ENCODE results near the gene CSF3R. TPM values are rescaled to one million over a fixed set of nuclear protein-coding genes. Genes with fewer than 3 reads are reported as not detected.

The CSF3R gene
- total and polyA plus RNA-seq, 2 of the 4 experiments (the other 2 are of a cell fraction): not detected

- no peak overlapping the region for H2BK15ac ChIP-seq (ENCODE audit: low read depth, low read length)
- H4K8ac ChIP-seq (ENCODE audit: low read depth in 2 of 2, low read length in 2 of 2): no peak overlapping the region
- H3K4ac ChIP-seq (ENCODE audit: low read depth, low read length): no peak overlapping the region
- no peak overlapping the region for H3K4me3 ChIP-seq (ENCODE audit: insufficient read depth, low read depth, low read length)
- no peak overlapping the region for H2BK120ac ChIP-seq (ENCODE audit: low read depth, low read length)
- H4K20me1 ChIP-seq (ENCODE audit: insufficient read depth, low read length): no peaks in the 10 kb centered on the region
- intact Hi-C loops (cut with micrococcal nuclease) (no loop called here), dilution Hi-C loops (cut with HindIII; ENCODE audit: low sequenced_read_pairs, unreplicated experiment) (no loop called here), in situ Hi-C loops (cut with MboI; ENCODE audit: low sequenced_read_pairs) (no loop called here)
- no peak overlapping the region for H2AFZ ChIP-seq (replicated peaks; ENCODE audit: low read length, poor library complexity)
- H3K4me2 ChIP-seq (ENCODE audit: low read depth, low read length): no peak overlapping the region
- peaks cover 30% of the 10 kb centered on the region for H3K27me3 ChIP-seq (ENCODE audit: control insufficient read depth, insufficient read depth, low read length)
- no peak overlapping the region for H3K18ac ChIP-seq (ENCODE audit: low read depth, low read length)
- H3K27ac ChIP-seq (ENCODE audit: insufficient read depth, low read length): no peak overlapping the region
- H2AK5ac ChIP-seq (ENCODE audit: low read depth, low read length): no peak overlapping the region
- no peak overlapping the region for H2AK9ac ChIP-seq (replicated peaks; ENCODE audit: low read depth, low read length, poor library complexity)
- no peak overlapping the region for H2BK5ac ChIP-seq (ENCODE audit: low read depth, low read length, poor library complexity, severe bottlenecking)
- no peak overlapping the region for H3K23ac ChIP-seq (ENCODE audit: low read depth, low read length)
- H3K9ac ChIP-seq (ENCODE audit: low read depth, low read length): no peak overlapping the region
- H3K9me3 ChIP-seq (ENCODE audit: control insufficient read depth, insufficient read depth, low read length): no peaks in the 10 kb centered on the region
- ATAC-seq (ENCODE audit: low read depth) (no peak), DNase-seq (no peak)
- H3K79me1 ChIP-seq (ENCODE audit: low read depth in 1 of 2, low read length in 2 of 2): no peaks in the 10 kb centered on the region
- ChIA-PET CTCF (no interaction called here), POLR2A (ENCODE audit: unreplicated experiment) (no interaction called here)
- H3K36me3 ChIP-seq (ENCODE audit: control insufficient read depth, insufficient read depth, low read length): no peaks in the 10 kb centered on the region
- no peak overlapping the region for H4K5ac ChIP-seq (ENCODE audit: low read depth, low read length)
- no peaks in the 10 kb centered on the region for H3K4me1 ChIP-seq (ENCODE audit: control insufficient read depth, insufficient read depth, low read length)
- H2BK20ac ChIP-seq (ENCODE audit: low read depth, low read length): no peak overlapping the region
- H3K9me1 ChIP-seq (ENCODE audit: insufficient read depth, low read length): no peaks in the 10 kb centered on the region
- WGBS, 2 experiments (ENCODE audit: extremely low coverage in 2 of 2, insufficient read length in 1 of 2): no CpG with 5 or more reads among the region's 2 CpGs
- H3K14ac ChIP-seq (replicated peaks; ENCODE audit: low read depth, low read length): no peak overlapping the region
- H4K91ac ChIP-seq (ENCODE audit: insufficient read depth, low read depth, low read length): no peak overlapping the region
- no TSS peak for BruUV-seq (replicated peaks)
- TF ChIP-seq CEBPB (IDR thresholded peaks at IDR 0.05; ENCODE audit: low read depth, low read length): no peak
- TF ChIP-seq RCOR1 (IDR thresholded peaks at IDR 0.05; ENCODE audit: insufficient replicate concordance, low read length): no peak
- no peak for TF ChIP-seq USF2 (IDR thresholded peaks at IDR 0.05; ENCODE audit: low read depth, low read length)
- no peak for TF ChIP-seq SMC3 (IDR thresholded peaks at IDR 0.05; ENCODE audit: low read depth, low read length)
- no peak for TF ChIP-seq CHD1 (IDR thresholded peaks at IDR 0.05; ENCODE audit: low read depth, low read length)
- TF ChIP-seq BHLHE40 (IDR thresholded peaks at IDR 0.05; ENCODE audit: low read depth, low read length): no peak
- TF ChIP-seq CTCF (conservative IDR thresholded peaks at IDR 0.05; ENCODE audit: low read depth, low read length): no peak
- no peak for TF ChIP-seq ELK1 (IDR thresholded peaks at IDR 0.05; ENCODE audit: borderline replicate concordance, low read depth, low read length)
- no peak for TF ChIP-seq FOS (IDR thresholded peaks at IDR 0.05; ENCODE audit: low read depth, low read length)
- no peak for TF ChIP-seq NFE2L2 (IDR thresholded peaks at IDR 0.05; ENCODE audit: low read depth, low read length)
- no peak for TF ChIP-seq MAZ (IDR thresholded peaks at IDR 0.05; ENCODE audit: borderline replicate concordance, low read depth, low read length)
- TF ChIP-seq MAFK (IDR thresholded peaks at IDR 0.05; ENCODE audit: low read depth, low read length): no peak
- no peak for TF ChIP-seq RFX5 (IDR thresholded peaks at IDR 0.05; ENCODE audit: low read depth, low read length)
- TF ChIP-seq POLR2A (IDR thresholded peaks at IDR 0.05; ENCODE audit: low read depth, low read length): no peak
- TF ChIP-seq RAD21 (IDR thresholded peaks at IDR 0.05; ENCODE audit: low read length): no peak
- no peak for TF ChIP-seq MXI1 (IDR thresholded peaks at IDR 0.05; ENCODE audit: borderline replicate concordance, low read depth, low read length)
- no peak overlapping the region for H3K56ac ChIP-seq (ENCODE audit: extremely low read depth, insufficient read depth, low read length)
Measured at GRCh38 chr1:36486093-36486438, 3.4 kb upstream of the CSF3R start.

Measured in IMR-90 (cell line).